ENCODE measurements around the gene GLB1L2.

DNA sequence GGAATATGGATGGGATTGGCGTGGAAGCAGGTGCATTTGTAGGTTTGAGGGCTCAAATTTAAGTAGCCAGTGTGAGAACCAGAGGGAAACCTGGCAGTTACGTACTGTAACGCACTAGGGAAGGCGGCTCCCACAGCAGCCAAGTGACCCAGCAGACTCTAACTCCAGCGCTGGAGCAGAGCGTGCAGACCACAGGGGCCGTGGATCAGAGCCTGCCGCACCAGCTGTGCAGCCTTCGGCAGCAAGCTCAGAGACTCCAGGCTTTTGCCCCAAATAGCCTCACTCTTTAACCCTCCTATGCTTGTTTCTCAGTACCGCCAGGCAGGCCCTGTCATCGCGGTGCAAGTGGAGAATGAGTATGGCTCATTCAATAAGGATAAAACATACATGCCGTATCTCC lies 43.3 kb upstream of the GLB1L2 start:
- TF ChIP-seq GATA3 (IDR thresholded peaks at IDR 0.05; ENCODE audit: low read depth, low read length) = no peak
- TF ChIP-seq GATA2 (IDR thresholded peaks at IDR 0.05; ENCODE audit: low read depth, low read length) = no peak
